Endothelial cell of umbilical vein (primary cell): Measurements from ENCODE around the gene LRRTM3.

Experiments used
- EZH2 ChIP-seq: IDR thresholded peaks from 2 replicates; pipeline ENCODE4 v1.6.1; 2012; ENCODE audit warnings: borderline replicate concordance, low read depth, mild to moderate bottlenecking, moderate library complexity, low read length, inconsistent platforms; ENCODE audit not compliant: severe bottlenecking
- FOS ChIP-seq: IDR thresholded peaks from 2 replicates; pipeline ENCODE4 v1.6.1; 2011; ENCODE audit warnings: mild to moderate bottlenecking, low read length, moderate library complexity, borderline replicate concordance; ENCODE audit not compliant: insufficient read depth
- JUN ChIP-seq: IDR thresholded peaks from 2 replicates; pipeline ENCODE4 v1.6.1; 2011; ENCODE audit warnings: borderline replicate concordance, low read depth; ENCODE audit not compliant: insufficient read length, insufficient read depth
- MYC ChIP-seq: IDR thresholded peaks from one replicate; pipeline ENCODE4 v1.6.1; 2011; ENCODE audit warnings: mild to moderate bottlenecking, low read depth, low read length
- POLR2A ChIP-seq: IDR thresholded peaks from 2 replicates; pipeline ENCODE4 v1.6.1; 2012; ENCODE audit warnings: low read depth, mild to moderate bottlenecking, control low read depth, low read length
- POLR2AphosphoS5 ChIP-seq: IDR thresholded peaks from 2 replicates; pipeline ENCODE4 v1.6.1; 2012; ENCODE audit warnings: low read depth, mild to moderate bottlenecking, control low read depth, low read length, moderate library complexity; ENCODE audit not compliant: insufficient read depth
- TF ChIP-seq, protein P1 (sequence below), 2 donors: IDR thresholded peaks; 1 replicate in 1 of 2; 2 replicates in 1 of 2; pipeline ENCODE4 v1.5.1; 2011; ENCODE audit warnings: low read length in 2 of 2, mild to moderate bottlenecking in 2 of 2, moderate library complexity in 2 of 2, control low read depth in 1 of 2, inconsistent platforms in 1 of 2, low read depth in 1 of 2; ENCODE audit not compliant: insufficient read depth in 1 of 2; ENCODE audit errors: extremely low read depth in 1 of 2
- TF ChIP-seq, protein P2 (sequence below): IDR thresholded peaks from 2 replicates; pipeline ENCODE4 v1.6.1; 2011; ENCODE audit not compliant: insufficient read depth, insufficient read length

DNA sequence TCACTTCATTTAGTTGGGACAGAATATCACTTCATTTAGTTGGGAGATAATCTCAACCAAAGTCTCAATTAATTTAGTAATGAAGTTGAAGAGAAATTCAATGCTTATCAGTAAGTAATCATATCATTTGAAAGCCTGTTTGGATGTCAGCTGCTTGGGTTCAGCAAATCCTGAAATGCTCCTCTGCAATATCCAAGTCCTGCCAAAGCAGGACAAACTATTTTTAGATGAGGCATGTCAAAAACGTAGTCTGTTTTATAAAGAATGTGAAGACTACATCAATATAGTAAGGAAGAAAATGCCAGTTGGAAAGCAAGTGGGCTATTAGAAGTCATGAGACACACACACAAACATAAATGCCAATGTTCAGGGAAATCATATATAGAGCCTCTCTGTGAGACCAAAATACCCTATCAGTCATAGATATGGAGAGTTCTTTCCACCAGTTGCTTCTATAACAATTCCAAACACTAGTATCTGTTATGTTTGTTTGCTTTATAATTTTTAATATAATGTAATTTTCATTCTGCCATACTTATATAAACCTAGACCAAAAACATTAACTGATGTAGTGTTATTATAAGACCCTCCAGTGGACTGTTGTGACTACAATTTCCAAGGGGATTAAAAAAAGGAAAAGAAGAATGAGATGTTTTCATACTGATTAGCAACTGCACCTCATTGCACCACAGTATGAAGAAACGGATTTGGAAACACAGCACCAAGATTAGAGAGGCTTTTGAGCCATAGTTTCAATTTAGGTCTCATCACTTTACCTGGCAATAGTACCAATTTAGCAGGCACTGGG is 160.7 kb downstream of the LRRTM3 start:
- TF ChIP-seq, protein P1, sequence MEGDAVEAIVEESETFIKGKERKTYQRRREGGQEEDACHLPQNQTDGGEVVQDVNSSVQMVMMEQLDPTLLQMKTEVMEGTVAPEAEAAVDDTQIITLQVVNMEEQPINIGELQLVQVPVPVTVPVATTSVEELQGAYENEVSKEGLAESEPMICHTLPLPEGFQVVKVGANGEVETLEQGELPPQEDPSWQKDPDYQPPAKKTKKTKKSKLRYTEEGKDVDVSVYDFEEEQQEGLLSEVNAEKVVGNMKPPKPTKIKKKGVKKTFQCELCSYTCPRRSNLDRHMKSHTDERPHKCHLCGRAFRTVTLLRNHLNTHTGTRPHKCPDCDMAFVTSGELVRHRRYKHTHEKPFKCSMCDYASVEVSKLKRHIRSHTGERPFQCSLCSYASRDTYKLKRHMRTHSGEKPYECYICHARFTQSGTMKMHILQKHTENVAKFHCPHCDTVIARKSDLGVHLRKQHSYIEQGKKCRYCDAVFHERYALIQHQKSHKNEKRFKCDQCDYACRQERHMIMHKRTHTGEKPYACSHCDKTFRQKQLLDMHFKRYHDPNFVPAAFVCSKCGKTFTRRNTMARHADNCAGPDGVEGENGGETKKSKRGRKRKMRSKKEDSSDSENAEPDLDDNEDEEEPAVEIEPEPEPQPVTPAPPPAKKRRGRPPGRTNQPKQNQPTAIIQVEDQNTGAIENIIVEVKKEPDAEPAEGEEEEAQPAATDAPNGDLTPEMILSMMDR (IDR thresholded peaks at IDR 0.05; ENCODE audit: extremely low read depth in 1 of 2, insufficient read depth in 1 of 2, low read depth in 1 of 2, low read length in 2 of 2): no peak
- TF ChIP-seq MYC (no peak), POLR2A (no peak), POLR2AphosphoS5 (no peak), FOS (no peak), EZH2 (no peak), JUN (no peak)
- TF ChIP-seq, protein P2, sequence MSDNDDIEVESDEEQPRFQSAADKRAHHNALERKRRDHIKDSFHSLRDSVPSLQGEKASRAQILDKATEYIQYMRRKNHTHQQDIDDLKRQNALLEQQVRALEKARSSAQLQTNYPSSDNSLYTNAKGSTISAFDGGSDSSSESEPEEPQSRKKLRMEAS: no peak
